Stimulated activated naive CD4-positive, alpha-beta T cell (primary cell): ENCODE results near the gene ERICH2.
A peak's percentile ranks its signal among the peaks of the same experiment; 100 is the strongest.

ENCODE experiments used
- DNase-seq, 6 experiments: peaks; one replicate each; lab custom pipeline; 2025; lab: John Stamatoyannopoulos, UW

The ERICH2 gene

GRCh38 chr2:170817093-170818035 is 47.2 kb downstream of the ERICH2 start:
- peak in 1 of 6 experiments; percentile 31 for DNase-seq

DNA sequence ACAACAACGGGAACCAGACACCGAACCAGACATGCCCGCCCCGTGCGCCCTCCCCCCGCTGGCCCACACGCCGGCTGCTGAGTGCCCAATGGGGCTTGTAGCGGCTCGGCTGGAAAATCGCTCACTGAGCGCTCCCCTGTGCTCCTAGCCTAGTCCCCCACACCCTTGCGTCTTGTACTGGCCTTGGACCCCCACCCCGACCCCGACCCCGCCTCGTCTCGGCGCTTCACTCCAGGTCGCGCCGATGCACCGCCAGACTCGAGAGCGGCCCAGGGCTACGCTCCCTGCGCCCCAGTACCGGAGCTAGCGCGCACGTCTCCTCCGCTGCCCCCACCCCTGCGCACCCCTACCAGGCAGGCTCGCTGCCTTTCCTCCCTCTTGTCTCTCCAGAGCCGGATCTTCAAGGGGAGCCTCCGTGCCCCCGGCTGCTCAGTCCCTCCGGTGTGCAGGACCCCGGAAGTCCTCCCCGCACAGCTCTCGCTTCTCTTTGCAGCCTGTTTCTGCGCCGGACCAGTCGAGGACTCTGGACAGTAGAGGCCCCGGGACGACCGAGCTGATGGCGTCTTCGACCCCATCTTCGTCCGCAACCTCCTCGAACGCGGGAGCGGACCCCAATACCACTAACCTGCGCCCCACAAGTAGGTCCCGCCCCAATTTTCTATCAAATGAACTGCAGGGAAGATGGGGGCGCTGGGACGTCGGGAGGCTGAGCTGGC is 48.0 kb downstream of the ERICH2 start:
- peak in 1 of 6 experiments; percentile 32 for DNase-seq

- DNase-seq: no peak
These were observed 48.7 kb downstream of the ERICH2 start for GRCh38 chr2:170818752-170819470.

GRCh38 chr2:170819680-170820664 is 49.8 kb downstream of the ERICH2 start:
- DNase-seq: peak in 2 of 6 experiments; percentile 4 to 34

- peak in 3 of 6 experiments; percentile 7 to 54 (median 29) for DNase-seq
These were observed 50.8 kb downstream of the ERICH2 start for GRCh38 chr2:170820757-170821530.

DNA sequence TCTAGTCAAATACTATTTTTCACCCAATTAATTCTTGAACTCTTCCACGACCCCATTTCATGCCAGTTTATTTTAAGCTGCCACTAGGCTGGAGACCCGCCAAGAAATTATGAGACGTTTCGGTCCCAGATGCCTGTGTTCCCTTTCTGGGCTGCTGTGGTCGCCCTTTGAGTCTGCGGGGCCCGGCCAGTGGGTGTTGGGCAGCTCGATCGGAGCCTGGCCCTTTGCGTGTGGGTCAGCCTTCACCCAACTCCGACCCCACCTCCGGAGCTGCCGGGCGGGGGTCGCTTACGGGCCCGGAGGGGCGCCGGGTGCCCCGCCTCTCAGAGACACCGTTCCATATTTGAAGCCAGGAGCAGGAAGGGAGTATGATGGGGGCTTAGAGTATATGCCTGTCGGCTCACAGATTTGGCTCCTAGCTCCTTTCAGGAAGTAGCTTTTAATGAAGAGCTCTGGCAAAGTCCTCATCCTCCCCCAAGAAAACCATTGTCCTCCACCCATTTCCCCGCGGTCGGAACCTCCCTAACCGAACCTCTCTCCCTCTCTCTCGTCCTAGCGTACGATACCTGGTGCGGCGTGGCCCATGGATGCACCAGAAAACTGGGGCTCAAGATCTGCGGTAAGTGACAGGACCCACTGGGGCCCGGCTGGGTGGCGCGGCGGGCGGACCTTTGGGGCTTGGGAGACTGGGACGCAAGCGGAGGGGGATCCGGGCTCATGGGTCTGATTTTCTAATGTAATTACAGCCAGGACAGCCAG is 51.5 kb downstream of the ERICH2 start:
- DNase-seq: peak in 1 of 6 experiments; percentile 42

DNA sequence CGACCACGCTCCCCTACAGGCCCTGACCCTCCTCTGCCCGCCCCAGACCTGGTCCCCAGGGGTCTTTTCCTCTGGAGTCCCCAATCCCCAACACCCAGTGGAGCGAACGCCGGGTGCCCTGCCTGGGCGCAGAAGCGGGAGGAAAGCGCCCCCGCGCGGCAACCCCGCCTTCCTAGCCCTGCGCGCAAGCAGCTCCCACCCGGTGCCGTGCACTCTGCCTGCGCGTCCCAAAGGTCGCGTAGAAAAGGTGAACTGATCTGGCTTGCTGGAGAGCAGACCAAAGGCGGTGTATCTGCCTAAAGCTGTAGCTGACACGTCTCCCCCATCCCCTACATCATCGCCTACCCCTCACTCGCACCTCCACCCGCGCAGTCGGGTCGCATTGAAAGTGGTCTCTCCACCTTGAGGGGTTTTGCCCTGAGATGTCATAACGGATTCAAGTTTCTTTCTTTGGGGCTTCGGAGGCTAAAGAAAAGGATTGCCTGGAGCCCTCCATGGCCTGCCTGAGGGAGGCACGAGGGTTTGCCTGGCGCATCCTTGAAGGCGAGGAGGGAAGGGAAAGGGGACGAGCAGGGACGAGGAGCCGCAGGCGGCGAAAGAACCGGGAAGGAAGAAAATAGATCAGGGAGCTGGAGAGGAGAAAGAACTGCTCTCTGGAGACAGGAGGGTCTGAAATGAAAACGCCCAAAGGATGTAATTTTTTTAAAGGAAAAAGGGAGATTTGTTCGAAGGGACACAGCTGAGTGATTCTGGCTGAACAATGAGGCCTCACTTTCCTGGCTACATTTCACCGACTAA is 52.3 kb downstream of the ERICH2 start:
- peak in 2 of 6 experiments; percentile 21 to 36 for DNase-seq

DNA sequence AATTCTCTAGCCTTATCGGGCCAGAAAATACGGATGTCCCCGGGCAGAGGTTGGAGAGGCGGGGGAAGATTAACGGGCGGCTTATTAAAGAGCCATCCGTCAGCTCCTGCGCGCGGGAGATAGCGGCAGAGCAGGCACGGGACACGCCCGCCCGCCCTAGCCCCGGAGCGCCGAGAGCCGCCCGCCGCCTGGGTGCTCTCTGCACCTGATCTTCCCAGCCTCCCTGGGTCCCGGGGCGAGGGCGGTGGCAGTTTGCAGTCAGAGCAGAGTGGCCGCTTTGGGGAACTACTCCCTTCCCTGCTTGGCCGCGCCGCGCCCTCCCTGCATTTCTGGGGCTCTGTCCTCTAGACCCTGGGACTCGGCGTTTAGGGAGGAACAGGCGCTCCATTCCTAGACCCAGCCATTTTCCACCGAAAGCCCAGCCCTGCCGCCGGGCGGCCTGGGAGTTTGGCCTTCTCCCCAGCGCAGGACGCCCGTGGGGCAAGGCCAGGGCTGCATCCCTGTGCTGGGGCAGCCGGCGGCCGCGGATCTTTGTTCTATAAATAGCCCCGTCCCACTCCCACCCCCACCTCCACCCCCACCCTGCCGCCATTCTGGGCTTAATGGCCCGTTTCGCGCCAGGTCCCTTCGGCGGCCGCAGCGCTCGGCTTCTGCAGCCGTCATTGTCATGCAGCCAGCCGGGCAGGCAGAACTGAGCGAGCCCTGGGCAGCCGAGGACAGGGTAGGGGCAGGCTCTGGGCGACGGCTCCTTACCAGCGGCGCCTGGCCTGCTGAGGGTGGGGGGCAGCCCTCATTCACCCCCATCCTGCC is 53.1 kb downstream of the ERICH2 start:
- no peak for DNase-seq

DNA sequence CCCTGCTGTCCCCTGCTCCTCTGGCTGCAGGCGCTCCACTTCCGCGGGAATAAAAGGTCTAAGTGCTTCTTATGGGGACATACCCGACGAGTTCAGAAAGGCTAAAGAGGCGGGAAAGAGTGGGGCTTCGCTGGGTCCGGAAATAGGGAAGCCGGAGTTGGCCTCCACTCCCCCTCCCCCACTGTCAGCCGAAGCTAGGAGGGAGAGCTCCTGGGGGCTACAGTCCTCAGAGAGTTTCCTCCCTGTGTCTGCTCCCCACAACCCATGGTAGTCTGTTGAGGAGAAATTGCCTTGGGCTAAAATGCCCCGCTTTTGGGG is 53.7 kb downstream of the ERICH2 start:
- no peak for DNase-seq

DNA sequence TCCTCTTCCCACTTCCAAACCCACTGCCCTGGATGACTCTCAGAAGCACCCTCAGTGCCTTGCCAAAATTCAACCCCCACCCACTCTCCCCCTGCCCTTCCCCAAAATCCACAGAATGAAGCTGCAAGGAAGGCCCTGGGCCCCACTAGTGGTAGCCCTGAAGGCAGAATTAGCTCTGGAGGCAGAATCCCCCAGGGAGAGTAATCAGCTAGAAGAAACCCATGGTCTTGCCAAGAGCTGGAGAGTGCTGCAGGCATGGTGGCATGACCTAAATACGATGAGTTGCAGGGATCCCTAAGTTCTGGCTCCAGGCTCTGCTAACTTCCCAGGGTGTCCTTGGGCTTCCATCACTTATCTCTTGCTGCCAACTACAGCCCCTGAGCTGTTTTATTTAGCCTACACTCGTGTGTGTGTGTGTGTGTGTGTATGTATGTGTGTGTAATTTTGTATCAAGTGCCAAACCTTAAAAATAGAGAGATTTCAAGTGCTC is 54.4 kb downstream of the ERICH2 start:
- DNase-seq: no peak

- no peak for DNase-seq
These were observed 57.8 kb downstream of the ERICH2 start for GRCh38 chr2:170827841-170828532.

DNA sequence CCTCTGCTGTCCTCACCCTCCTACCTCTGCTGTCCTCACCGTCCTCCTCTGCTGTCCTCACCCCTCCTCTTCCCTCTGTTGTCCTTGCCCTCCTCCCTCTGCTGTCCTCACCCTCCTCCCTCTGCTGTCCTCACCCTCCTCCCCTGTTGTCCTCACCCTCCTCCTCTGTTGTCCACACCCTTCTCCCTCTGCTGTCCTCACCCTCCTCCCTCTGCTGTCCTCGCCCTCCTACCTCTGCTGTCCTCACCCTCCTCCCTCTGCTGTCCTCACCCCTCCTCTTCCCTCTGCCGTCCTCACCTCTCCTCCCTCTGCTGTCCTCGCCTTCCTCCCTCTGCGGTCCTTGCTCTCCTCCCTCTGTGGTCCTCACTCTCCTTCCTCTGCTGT is 58.3 kb downstream of the ERICH2 start:
- no peak for DNase-seq

GRCh38 chr2:170829036-170829435 is 58.9 kb downstream of the ERICH2 start:
- DNase-seq: no peak

DNA sequence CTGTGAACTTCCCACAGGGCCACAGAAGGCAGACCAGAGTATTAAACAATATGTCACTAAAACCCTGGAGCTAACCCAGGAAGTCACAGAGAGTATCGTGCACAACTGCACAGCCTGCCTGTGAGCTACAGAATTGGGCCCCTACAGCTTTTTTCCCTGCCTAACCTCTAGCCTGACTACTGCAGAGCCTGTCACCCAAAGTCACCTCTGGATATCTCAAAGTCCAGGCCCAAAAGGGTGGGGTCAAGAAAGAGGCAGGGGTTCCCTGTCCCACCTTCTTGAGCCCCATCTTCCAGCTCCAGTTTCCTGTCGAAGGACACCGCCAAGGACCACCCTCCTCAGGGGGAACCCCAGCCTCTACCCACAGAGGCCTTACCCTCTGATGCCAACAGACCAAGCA is 60.0 kb downstream of the ERICH2 start:
- no peak for DNase-seq

GRCh38 chr2:170831115-170831514 is 60.9 kb downstream of the ERICH2 start:
- DNase-seq: no peak

DNA sequence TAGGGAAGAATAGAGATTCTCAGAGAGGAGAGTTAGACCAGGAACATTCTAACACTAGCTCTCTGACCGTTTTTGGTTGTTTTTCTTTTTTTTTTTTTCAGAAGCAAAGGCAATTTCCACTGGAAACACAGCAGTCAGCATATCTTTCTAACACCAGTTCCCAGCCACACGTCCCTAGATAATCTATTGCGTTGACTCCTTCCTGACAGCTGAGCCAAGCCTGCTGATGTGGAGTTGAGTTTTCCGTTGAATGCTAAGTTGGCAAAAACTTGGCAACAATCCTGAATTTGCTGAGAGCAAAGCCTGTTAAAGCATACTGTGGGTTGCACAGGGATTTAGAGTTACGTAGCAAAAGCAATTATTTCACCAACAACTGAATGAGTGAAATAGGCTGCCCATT is 65.8 kb downstream of the ERICH2 start:
- DNase-seq: no peak

DNA sequence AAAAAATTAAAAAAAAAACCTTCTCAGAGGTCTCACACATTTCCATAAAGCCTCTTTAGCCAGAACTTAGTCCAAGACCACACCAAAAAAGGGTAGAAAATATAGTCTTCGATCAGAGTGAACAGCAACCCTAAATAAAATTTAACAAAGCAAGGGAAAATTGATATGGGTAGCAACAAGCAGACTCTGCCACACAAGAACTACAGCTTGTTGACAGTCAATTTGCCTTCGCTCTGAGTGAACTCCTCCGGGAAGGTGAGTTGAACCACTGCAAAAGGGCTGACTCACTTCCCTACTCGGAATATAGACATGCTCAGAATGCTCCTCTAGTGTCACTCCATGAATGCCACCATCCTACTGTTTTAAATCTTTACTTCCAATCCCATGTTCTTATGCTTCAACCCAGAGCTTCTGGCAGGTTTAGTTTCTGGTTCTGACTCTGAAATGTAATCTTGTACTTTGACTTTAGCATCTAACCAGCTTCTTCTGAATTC is 70.6 kb downstream of the ERICH2 start:
- no peak for DNase-seq
